Neuronal stem cell (in vitro differentiated cells): ENCODE results near the gene UMODL1.

Source experiments
- DNase-seq: peaks from one replicate; pipeline ENCODE4 v3.0.0-alpha.2; 2013; ENCODE audit warnings: low spot score
- H2AFZ ChIP-seq: one replicate; pipeline ENCODE4 v1.6.1; 2013; ENCODE audit warnings: mild to moderate bottlenecking, low read length, inconsistent platforms
- H2AK5ac ChIP-seq: 2 replicates; pipeline ENCODE4 v1.6.1; 2013; ENCODE audit warnings: low read depth, mild to moderate bottlenecking, inconsistent platforms, low read length, moderate library complexity, mixed read lengths
- H2BK120ac ChIP-seq: 2 replicates; pipeline ENCODE4 v1.6.1; 2013; ENCODE audit warnings: low read depth, mild to moderate bottlenecking, inconsistent platforms, low read length, moderate library complexity, mixed read lengths
- H2BK12ac ChIP-seq: one replicate; pipeline ENCODE4 v1.6.1; 2013; ENCODE audit warnings: low read length, inconsistent platforms
- H2BK15ac ChIP-seq: 2 replicates; pipeline ENCODE4 v1.6.1; 2013; ENCODE audit warnings: mild to moderate bottlenecking, low read length, inconsistent platforms, mixed read lengths
- H2BK5ac ChIP-seq: one replicate; pipeline ENCODE4 v1.6.1; 2013; ENCODE audit warnings: inconsistent platforms, mild to moderate bottlenecking, low read length, moderate library complexity
- H3K14ac ChIP-seq: one replicate; pipeline ENCODE4 v1.6.1; 2013; ENCODE audit warnings: low read length, inconsistent platforms
- H3K18ac ChIP-seq: 2 replicates; pipeline ENCODE4 v1.6.1; 2013; ENCODE audit warnings: low read length, inconsistent platforms
- H3K23ac ChIP-seq: 2 replicates; pipeline ENCODE4 v1.6.1; 2013; ENCODE audit warnings: low read depth, mild to moderate bottlenecking, mixed read lengths, low read length, inconsistent platforms; ENCODE audit not compliant: poor library complexity
- H3K27ac ChIP-seq: replicated peaks from 3 replicates; pipeline ENCODE4 v1.5.1; 2013; ENCODE audit warnings: low read length, inconsistent platforms
- H3K27me3 ChIP-seq, 3 experiments: 2 replicates each; pipeline ENCODE4 v1.6.1; 2013; ENCODE audit warnings: low read length in 3 of 3, mild to moderate bottlenecking in 2 of 3, inconsistent platforms in 1 of 3, low read depth in 1 of 3, mixed read lengths in 1 of 3, moderate library complexity in 1 of 3; ENCODE audit not compliant: control insufficient read depth in 3 of 3, insufficient read depth in 3 of 3
- H3K36me3 ChIP-seq, 2 donors: replicated peaks in 1 of 2; 2 replicates each; pipeline ENCODE4 v1.6.1; 2013; ENCODE audit warnings: low read length in 2 of 2; ENCODE audit not compliant: control insufficient read depth in 2 of 2, insufficient read depth in 2 of 2
- H3K4ac ChIP-seq: 2 replicates; pipeline ENCODE4 v1.6.1; 2013; ENCODE audit warnings: inconsistent platforms, mild to moderate bottlenecking, low read length, moderate library complexity
- H3K4me1 ChIP-seq, 2 donors: 1 replicate in 1 of 2; 2 replicates in 1 of 2; pipeline ENCODE4 v1.6.1; 2013; ENCODE audit warnings: low read length in 2 of 2, low read depth in 1 of 2; ENCODE audit not compliant: control insufficient read depth in 2 of 2, insufficient read depth in 1 of 2
- H3K4me2 ChIP-seq: one replicate; pipeline ENCODE4 v1.6.1; 2013; ENCODE audit warnings: mild to moderate bottlenecking, low read length, inconsistent platforms; ENCODE audit not compliant: insufficient read depth, poor library complexity, severe bottlenecking
- H3K4me3 ChIP-seq, 2 donors: 2 replicates each; pipeline ENCODE4 v1.5.1; 2013; ENCODE audit warnings: low read length in 2 of 2, mild to moderate bottlenecking in 2 of 2, inconsistent platforms in 1 of 2, moderate library complexity in 1 of 2
- H3K79me1 ChIP-seq: one replicate; pipeline ENCODE4 v1.6.1; 2013; ENCODE audit warnings: low read depth, mild to moderate bottlenecking, inconsistent platforms, low read length, moderate library complexity
- H3K9ac ChIP-seq: one replicate; pipeline ENCODE4 v1.6.1; 2013; ENCODE audit warnings: mild to moderate bottlenecking, low read depth, low read length, inconsistent platforms; ENCODE audit not compliant: poor library complexity
- H3K9me3 ChIP-seq, 2 donors: replicated peaks in 1 of 2; 2 replicates each; pipeline versions ENCODE3 to v1.6.1; 2013; ENCODE audit warnings: low read length in 2 of 2, mild to moderate bottlenecking in 2 of 2, inconsistent platforms in 1 of 2, low read depth in 1 of 2, mixed read lengths in 1 of 2, moderate library complexity in 1 of 2; ENCODE audit not compliant: control insufficient read depth in 2 of 2, insufficient read depth in 1 of 2
- H4K8ac ChIP-seq: one replicate; pipeline ENCODE4 v1.6.1; 2013; ENCODE audit warnings: low read depth, mild to moderate bottlenecking, inconsistent platforms, low read length, moderate library complexity
- H4K91ac ChIP-seq: one replicate; pipeline ENCODE4 v1.6.1; 2013; ENCODE audit warnings: low read length, low read depth, mild to moderate bottlenecking, inconsistent platforms; ENCODE audit not compliant: poor library complexity
- WGBS, 2 donors: extraction: QIAGEN DNeasy Blood & Tissue Kit; methylation state at CpG; one replicate each; pipeline ENCODE4 v1.1.7; 2013; ENCODE audit warnings: missing lambda C conversion rate in 2 of 2, mixed read lengths in 1 of 2; ENCODE audit not compliant: insufficient read length in 2 of 2, insufficient replicate concordance in 1 of 2; ENCODE audit errors: extremely low coverage in 2 of 2; 5-methylcytosine and 5-hydroxymethylcytosine counted together

UMODL1 gene

DNA sequence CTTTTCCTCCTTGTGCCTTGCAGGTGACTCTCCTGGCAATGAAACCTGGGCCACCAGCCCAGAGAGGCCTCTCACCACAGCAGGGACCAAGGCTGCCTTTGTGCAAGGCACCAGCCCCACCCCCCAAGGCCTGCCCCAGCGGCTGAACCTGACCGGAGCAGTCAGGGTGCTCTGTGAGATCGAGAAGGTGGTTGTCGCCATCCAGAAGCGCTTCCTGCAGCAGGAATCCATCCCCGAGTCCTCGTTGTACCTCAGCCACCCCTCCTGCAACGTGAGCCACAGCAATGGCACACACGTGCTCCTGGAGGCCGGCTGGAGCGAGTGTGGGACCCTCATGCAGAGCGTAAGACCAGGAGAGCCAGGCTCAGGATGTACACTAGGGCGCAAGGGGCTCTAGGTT, 51.7 kb downstream of the UMODL1 start:
- no peak overlapping the region for H3K4me3 ChIP-seq
- H3K27ac ChIP-seq: no peak overlapping the region
- peaks cover 0 to 2% of the 10 kb centered on the region in 2 donors for H3K4me1 ChIP-seq
- H2BK12ac ChIP-seq: no peak overlapping the region
- H2BK120ac ChIP-seq: no peak overlapping the region
- H3K4me2 ChIP-seq: no peak overlapping the region
- H2AK5ac ChIP-seq: no peak overlapping the region
- H3K79me1 ChIP-seq: no peaks in the 10 kb centered on the region
- no peaks in the 10 kb centered on the region for H3K9me3 ChIP-seq
- no peak overlapping the region for H2AFZ ChIP-seq
- H3K14ac ChIP-seq: peak overlapping the region; percentile 60
- no peaks in the 10 kb centered on the region for H3K36me3 ChIP-seq
- H2BK5ac ChIP-seq: peak overlapping the region; percentile 18
- no peak overlapping the region for H3K23ac ChIP-seq
- peak overlapping the region; percentile 55 for H2BK15ac ChIP-seq
- no peak for DNase-seq
- no peak overlapping the region for H3K4ac ChIP-seq
- peak overlapping the region; percentile 77 for H3K18ac ChIP-seq
- no CpG with 5 or more reads among the region's 13 CpGs for WGBS, 2 donors
- peaks cover 0 to 18% (median 0%) of the 10 kb centered on the region in 3 experiments for H3K27me3 ChIP-seq
- H4K8ac ChIP-seq: no peak overlapping the region
- no peak overlapping the region for H4K91ac ChIP-seq
- H3K9ac ChIP-seq: peak overlapping the region; percentile 9

DNA sequence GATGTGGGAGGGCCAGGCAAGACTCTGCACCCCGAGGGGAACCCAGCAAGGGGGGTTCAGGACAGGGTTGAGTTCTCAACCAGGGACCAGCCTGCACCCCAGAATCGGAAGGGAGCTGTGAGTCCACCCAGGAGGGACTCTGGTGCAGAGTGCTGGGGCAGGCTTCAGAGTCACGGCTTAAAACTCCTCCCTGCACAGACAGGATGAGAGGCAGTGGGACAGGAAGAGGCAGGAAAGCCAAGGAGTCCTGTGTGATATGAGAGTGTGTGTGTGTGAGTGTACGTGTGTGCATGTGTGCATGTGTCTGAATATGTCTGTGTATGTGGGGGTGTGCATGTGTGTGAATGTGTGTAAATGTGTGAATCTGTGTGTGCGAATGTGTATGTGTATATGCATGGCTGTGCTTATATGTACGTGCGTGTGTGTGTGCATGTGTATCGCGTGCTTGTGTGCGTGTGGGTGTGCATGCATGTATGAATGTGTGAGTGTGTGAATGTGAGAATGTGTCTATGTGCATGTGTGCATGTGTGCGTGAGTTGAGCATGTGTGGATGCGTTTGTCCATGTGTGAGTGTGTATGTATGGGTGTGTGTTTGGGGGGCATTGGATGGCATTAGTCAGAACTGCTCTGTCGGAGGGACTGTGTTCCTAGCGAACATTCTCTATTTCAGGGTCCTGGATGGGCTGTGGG, 52.2 kb downstream of the UMODL1 start:
- no peak for DNase-seq
- H2AK5ac ChIP-seq: no peak overlapping the region
- H2BK5ac ChIP-seq: no peak overlapping the region
- no peaks in the 10 kb centered on the region for H3K36me3 ChIP-seq
- H3K9me3 ChIP-seq: no peaks in the 10 kb centered on the region
- peak overlapping the region; percentile 77 for H3K18ac ChIP-seq
- H4K91ac ChIP-seq: no peak overlapping the region
- H2BK12ac ChIP-seq: no peak overlapping the region
- WGBS, 2 donors: no CpG with 5 or more reads among the region's 14 CpGs
- H3K23ac ChIP-seq: no peak overlapping the region
- H3K14ac ChIP-seq: peak overlapping the region; percentile 60
- H3K4ac ChIP-seq: no peak overlapping the region
- peaks cover 0 to 13% (median 0%) of the 10 kb centered on the region in 3 experiments for H3K27me3 ChIP-seq
- H4K8ac ChIP-seq: no peak overlapping the region
- H3K9ac ChIP-seq: no peak overlapping the region
- no peak overlapping the region for H2AFZ ChIP-seq
- H3K4me1 ChIP-seq: peaks cover 0 to 2% of the 10 kb centered on the region in 2 donors
- H2BK120ac ChIP-seq: no peak overlapping the region
- H3K27ac ChIP-seq: no peak overlapping the region
- H3K79me1 ChIP-seq: no peaks in the 10 kb centered on the region
- H2BK15ac ChIP-seq: no peak overlapping the region
- peak overlapping the region in 1 of 2 donors; percentile 20 for H3K4me3 ChIP-seq
- H3K4me2 ChIP-seq: no peak overlapping the region

GRCh38 chr21:42124081-42124480, 53.0 kb downstream of the UMODL1 start:
- no peak overlapping the region for H3K27ac ChIP-seq
- H3K4me1 ChIP-seq: peaks cover 0 to 2% of the 10 kb centered on the region in 2 donors
- no peak overlapping the region for H3K23ac ChIP-seq
- peak overlapping the region; percentile 7 for H3K9ac ChIP-seq
- no peak overlapping the region for H4K91ac ChIP-seq
- H2AFZ ChIP-seq: no peak overlapping the region
- peak overlapping the region; percentile 66 for H3K18ac ChIP-seq
- no peak overlapping the region for H4K8ac ChIP-seq
- H3K27me3 ChIP-seq: peaks cover 0 to 8% (median 0%) of the 10 kb centered on the region in 3 experiments
- no peak overlapping the region for H2BK120ac ChIP-seq
- H2BK5ac ChIP-seq: no peak overlapping the region
- H3K9me3 ChIP-seq: no peaks in the 10 kb centered on the region
- H3K14ac ChIP-seq: no peak overlapping the region
- H3K36me3 ChIP-seq: no peaks in the 10 kb centered on the region
- DNase-seq: no peak
- H3K4me3 ChIP-seq: no peak overlapping the region
- H3K79me1 ChIP-seq: no peaks in the 10 kb centered on the region
- no peak overlapping the region for H3K4ac ChIP-seq
- no peak overlapping the region for H2BK12ac ChIP-seq
- no CpG with 5 or more reads among the region's 13 CpGs for WGBS, 2 donors
- H3K4me2 ChIP-seq: no peak overlapping the region
- no peak overlapping the region for H2BK15ac ChIP-seq
- peak overlapping the region; percentile 35 for H2AK5ac ChIP-seq

GRCh38 chr21:42124826-42125570, 53.9 kb downstream of the UMODL1 start:
- Histone ChIP-seq H3K36me3 (no peaks in the 10 kb centered on the region), H4K91ac (peak overlapping the region; percentile 16), H4K8ac (no peak overlapping the region), H3K4me3 (no peak overlapping the region), H3K23ac (peak overlapping the region; percentile 28), H3K27me3 (peaks cover 0 to 6% (median 0%) of the 10 kb centered on the region in 3 experiments), H2AFZ (no peak overlapping the region), H2BK120ac (no peak overlapping the region), H2BK12ac (no peak overlapping the region), H2BK15ac (no peak overlapping the region), H3K9me3 (no peaks in the 10 kb centered on the region), H3K4me1 (peaks cover 0 to 2% of the 10 kb centered on the region in 2 donors), H3K27ac (no peak overlapping the region), H3K4ac (no peak overlapping the region), H3K79me1 (no peaks in the 10 kb centered on the region), H3K9ac (no peak overlapping the region), H3K14ac (no peak overlapping the region), H2AK5ac (peak overlapping the region; percentile 43), H3K18ac (peak overlapping the region; percentile 41), H2BK5ac (no peak overlapping the region), H3K4me2 (no peak overlapping the region)
- no peak for DNase-seq
- no CpG with 5 or more reads among the region's 19 CpGs for WGBS, 2 donors
